Measurements from ENCODE around the gene C16orf87.

GRCh38 chr16:46875243-46875642, 44.3 kb upstream of the C16orf87 start:
- no peak for TF ChIP-seq POLR2A (IDR thresholded peaks at IDR 0.05; ENCODE audit: low read length)
- TF ChIP-seq GATA1 (IDR thresholded peaks at IDR 0.05; ENCODE audit: low read depth, low read length) = no peak
